Activated T-cell treated with anti-CD3 and anti-CD28 coated beads for 48 hours (primary cell): Measurements from ENCODE around the gene ZBTB42.

Experiments used
- DNase-seq: peaks from one replicate; pipeline ENCODE4 v3.0.0-alpha.2; 2020; ENCODE audit warnings: low read depth

Gene ZBTB42

DNA sequence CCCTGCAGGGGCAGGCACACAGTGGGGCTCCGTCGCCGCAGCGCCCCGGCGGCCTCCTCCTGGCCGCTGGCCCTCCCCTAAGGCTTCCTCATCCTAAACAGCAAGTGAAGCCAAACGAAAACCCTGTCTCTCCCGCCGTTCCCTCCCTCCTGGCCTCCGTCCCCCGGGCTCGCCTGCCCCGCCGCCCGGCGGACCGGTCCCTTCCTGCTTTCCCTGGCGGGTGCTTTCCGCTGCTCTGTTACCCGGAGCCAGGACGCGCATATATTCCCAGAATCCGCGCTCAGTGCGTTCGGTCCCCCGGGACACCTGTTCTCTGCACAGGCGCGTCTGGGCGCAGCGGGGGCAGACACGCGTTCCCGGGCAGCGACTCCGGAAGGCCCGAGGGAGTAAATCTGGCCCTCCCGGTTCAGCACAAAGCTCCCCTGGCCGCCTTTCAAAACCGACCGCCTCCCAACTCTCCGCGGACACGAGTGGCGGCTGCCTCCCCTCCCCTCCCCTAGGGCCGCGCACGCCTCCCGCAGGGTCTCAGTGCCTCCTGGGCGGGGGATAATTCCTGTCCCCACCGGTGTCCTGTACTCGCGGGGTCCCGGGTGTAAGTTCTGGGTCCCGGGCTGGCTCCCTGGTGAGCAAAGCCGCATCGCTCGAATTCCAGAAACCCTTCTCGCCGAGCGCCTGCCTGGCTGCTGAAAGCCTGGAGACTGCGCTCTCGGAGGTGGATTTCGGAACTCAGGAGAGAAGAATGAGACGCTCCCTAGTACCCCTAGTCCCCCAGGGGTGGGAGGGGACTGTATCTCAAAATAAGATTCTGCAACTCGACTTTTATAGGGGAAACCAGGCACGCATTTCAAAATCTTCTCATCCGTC is 42.8 kb downstream of the ZBTB42 start:
- no peak for DNase-seq

DNA sequence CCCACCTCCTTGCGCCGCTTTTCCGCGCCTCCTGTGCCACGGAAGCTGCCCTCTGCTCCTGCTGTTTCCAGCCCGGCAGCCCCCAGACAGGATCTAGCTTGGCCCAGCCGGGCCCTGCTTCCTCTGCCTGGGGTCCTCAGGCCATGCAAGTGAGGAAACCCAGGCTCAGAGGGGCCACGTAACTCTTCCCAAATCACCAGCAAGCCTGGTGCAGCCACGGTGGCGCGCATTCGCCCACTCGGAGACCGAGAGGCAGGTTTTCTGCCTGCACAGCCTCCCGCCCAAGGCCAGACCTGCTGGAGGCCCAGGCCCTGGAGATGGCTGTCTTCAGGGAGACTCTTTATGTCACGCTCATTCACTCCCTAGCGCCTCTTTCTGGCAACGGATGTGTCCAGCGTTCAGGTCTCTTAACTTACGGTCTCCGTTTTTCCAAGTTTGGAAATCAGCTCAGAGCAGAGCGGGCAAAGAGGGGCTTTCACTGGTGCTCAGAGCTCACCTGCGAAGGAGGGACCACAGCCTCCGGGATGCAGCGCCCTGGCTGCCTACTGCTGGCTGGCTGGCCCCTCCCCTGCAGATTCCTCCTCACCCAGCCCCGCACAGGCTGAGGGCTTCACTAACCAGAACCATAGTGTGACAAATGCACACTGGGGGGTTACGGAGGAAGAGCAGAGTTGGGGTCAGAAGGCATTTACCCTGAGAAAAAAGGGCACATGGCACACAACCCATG is 43.6 kb downstream of the ZBTB42 start:
- DNase-seq, result no peak

DNA sequence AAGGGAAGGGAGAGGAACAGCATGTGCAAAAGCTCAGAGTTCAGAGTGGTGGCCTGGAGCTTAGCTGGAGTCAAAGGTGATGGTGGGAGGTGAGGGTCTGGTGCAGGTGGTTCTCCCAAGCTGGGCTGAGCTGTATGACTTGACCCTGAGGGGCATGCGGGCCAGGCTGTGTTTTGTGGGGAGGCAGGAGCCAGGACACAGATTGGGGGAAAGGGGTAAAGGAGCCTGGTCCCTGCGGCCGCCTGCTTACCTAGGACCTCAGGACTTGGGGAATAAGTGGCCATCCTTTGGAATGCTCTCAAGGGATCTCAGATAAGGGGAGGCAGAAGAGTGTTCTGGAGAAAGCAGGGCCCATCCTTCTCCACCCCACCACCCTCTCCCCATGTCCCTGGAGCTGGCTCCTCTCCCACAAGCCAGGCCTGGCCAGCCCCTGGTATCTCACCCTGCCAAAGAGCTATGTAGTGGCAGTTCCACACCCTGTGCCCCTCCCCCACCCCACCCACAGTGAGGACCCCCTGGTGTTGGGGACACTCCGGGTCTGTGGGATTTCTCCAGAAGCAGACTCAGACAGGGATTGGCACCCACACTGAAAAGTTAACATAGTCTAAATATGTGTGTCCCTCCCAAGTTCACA is 44.2 kb downstream of the ZBTB42 start:
- DNase-seq, result no peak

DNA sequence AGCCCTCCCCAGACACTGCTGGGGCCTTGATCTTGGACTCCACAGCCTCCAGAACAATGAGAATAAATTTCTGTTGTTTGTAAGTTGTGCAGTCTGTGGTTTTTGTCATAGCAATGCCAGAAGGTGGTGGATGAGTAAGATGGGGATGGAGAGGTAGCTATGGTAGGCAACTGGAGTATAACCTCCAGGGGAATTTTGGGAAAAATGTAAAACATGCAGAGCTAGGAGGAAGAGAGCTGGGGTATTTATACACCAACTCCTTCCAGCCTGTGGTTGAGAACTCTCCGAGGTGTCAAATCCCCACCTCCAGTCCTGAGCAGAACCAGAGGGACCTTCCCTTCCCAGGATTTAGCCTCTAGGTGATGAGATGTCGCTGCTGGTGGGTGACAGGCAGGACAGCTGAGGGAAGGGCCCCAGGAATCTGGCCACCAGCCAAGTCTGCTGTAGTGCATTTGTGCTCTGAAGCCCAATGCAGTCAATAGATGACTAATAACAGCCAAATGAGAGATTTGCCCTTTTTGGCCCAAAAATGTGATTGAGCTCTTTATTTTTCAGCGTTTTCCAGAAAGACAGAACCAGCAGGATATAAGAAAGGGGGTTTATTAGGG is 45.0 kb downstream of the ZBTB42 start:
- no peak for DNase-seq

GRCh38 chr14:104852280-104852663 is 51.4 kb downstream of the ZBTB42 start:
- no peak for DNase-seq
